ENCODE results near the gene MYBPC1. TPM values are rescaled to one million over a fixed set of nuclear protein-coding genes. Genes with fewer than 3 reads are reported as not detected.
"Not testable (repeated sequence)": the region's sequence is repeated elsewhere in the genome, so short reads cannot be mapped to it uniquely, and the experiment has no call there.

The MYBPC1 gene
- total and polyA plus RNA-seq, 2 donors from 2014 or later: not detected

DNA sequence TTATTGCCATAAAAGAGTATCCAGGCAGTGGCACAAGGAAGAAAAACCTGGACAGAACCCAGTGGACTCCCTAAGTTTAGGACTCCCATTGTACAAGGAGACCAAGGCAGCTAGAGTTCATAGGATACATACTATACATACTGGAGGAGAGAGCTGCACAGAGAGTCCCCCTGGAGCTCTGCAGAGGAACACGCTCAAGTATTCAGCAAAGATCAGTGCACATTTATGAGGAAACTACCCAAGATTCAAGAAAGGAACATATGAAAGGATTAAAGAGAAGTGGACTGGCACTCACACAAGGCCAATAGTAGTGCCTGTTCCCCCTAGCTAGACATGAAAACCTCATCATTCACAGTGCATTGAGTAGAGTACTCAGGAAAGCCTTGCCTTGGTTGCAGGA is 59.7 kb downstream of the MYBPC1 start:
- Histone ChIP-seq H3K9me3 (ENCODE audit: control insufficient read depth in 2 of 3, insufficient read depth in 1 of 3, low read length in 3 of 3) (no peaks in the 10 kb centered on the region), H3K27me3 (ENCODE audit: control insufficient read depth, insufficient read depth, low read length) (no peaks in the 10 kb centered on the region), H3K4me3 (ENCODE audit: low read length in 3 of 3) (no peak overlapping the region), H3K27ac (ENCODE audit: low read depth in 2 of 2, low read length in 2 of 2) (no peak overlapping the region), H3K9ac (ENCODE audit: low read length in 3 of 3) (no peak overlapping the region), H3K4me1 (ENCODE audit: control insufficient read depth in 2 of 3, insufficient read depth in 2 of 3, low read depth in 1 of 3, low read length in 3 of 3) (no peaks in the 10 kb centered on the region), H3K36me3 (ENCODE audit: control insufficient read depth in 2 of 3, insufficient read depth in 3 of 3, low read length in 3 of 3) (no peaks in the 10 kb centered on the region)
- intact Hi-C loops (cut with DNase I): no loop called here
- no peak for FAIRE-seq
- TF ChIP-seq, protein P1, sequence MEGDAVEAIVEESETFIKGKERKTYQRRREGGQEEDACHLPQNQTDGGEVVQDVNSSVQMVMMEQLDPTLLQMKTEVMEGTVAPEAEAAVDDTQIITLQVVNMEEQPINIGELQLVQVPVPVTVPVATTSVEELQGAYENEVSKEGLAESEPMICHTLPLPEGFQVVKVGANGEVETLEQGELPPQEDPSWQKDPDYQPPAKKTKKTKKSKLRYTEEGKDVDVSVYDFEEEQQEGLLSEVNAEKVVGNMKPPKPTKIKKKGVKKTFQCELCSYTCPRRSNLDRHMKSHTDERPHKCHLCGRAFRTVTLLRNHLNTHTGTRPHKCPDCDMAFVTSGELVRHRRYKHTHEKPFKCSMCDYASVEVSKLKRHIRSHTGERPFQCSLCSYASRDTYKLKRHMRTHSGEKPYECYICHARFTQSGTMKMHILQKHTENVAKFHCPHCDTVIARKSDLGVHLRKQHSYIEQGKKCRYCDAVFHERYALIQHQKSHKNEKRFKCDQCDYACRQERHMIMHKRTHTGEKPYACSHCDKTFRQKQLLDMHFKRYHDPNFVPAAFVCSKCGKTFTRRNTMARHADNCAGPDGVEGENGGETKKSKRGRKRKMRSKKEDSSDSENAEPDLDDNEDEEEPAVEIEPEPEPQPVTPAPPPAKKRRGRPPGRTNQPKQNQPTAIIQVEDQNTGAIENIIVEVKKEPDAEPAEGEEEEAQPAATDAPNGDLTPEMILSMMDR (IDR thresholded peaks at IDR 0.05; ENCODE audit: borderline replicate concordance, extremely low read depth, insufficient read depth): no peak
- no peak for DNase-seq

DNA sequence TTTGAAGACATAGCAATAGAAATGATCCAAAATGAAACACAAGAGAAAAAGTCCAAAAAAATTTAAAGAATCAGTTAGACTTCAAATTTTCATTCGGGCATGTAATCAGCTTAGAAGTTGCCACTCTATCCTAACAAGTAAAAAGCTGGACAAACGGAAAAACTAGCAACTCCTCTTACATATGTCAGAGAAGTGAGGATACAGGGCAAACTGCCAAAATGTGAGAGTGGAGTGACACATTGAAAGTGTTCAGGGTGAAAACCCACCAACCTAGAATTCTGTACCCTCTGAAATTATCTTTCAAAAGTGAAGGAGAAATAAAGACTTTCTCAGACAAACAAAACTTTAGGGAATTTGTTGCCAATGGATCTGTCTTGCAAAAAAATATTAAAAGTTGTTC is 60.6 kb downstream of the MYBPC1 start:
- Histone ChIP-seq H3K9me3 (ENCODE audit: control insufficient read depth in 2 of 3, insufficient read depth in 1 of 3, low read length in 3 of 3) (no peaks in the 10 kb centered on the region), H3K4me1 (ENCODE audit: control insufficient read depth in 2 of 3, insufficient read depth in 2 of 3, low read depth in 1 of 3, low read length in 3 of 3) (no peaks in the 10 kb centered on the region), H3K27me3 (ENCODE audit: control insufficient read depth, insufficient read depth, low read length) (no peaks in the 10 kb centered on the region), H3K27ac (ENCODE audit: low read depth in 2 of 2, low read length in 2 of 2) (no peak overlapping the region), H3K36me3 (ENCODE audit: control insufficient read depth in 2 of 3, insufficient read depth in 3 of 3, low read length in 3 of 3) (no peaks in the 10 kb centered on the region), H3K9ac (ENCODE audit: low read length in 3 of 3) (no peak overlapping the region), H3K4me3 (ENCODE audit: low read length in 3 of 3) (no peak overlapping the region)
- intact Hi-C loops (cut with DNase I): no loop called here
- TF ChIP-seq, protein P1 (IDR thresholded peaks at IDR 0.05; ENCODE audit: borderline replicate concordance, extremely low read depth, insufficient read depth): no peak
- no peak for DNase-seq
- FAIRE-seq: no peak

DNA sequence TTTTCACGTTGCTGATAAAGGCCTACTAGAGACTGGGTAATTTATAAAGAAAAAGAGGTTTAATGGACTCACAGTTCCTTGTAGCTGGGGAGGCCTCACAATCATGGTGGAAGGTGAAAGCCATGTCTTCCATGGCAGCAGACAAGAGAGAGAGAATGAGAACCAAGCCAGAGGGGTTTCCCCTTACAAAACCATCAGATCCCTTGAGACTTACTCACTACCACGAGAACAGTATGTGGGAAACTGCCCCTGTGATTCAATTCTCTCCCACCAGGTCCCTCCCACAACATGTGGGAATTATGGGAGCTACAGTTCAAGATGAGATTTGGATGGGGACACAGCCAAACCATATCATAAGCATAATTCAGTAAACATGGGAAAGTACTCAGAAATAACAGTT is 65.9 kb downstream of the MYBPC1 start:
- H3K4me3 ChIP-seq (ENCODE audit: low read length in 3 of 3); FAIRE-seq; H3K36me3 ChIP-seq (ENCODE audit: control insufficient read depth in 2 of 3, insufficient read depth in 3 of 3, low read length in 3 of 3); H3K9ac ChIP-seq (ENCODE audit: low read length in 3 of 3); H3K4me1 ChIP-seq (ENCODE audit: control insufficient read depth in 2 of 3, insufficient read depth in 2 of 3, low read depth in 1 of 3, low read length in 3 of 3); DNase-seq; intact Hi-C loops (cut with DNase I); H3K27me3 ChIP-seq (ENCODE audit: control insufficient read depth, insufficient read depth, low read length); H3K27ac ChIP-seq (ENCODE audit: low read depth in 2 of 2, low read length in 2 of 2); H3K9me3 ChIP-seq (ENCODE audit: control insufficient read depth in 2 of 3, insufficient read depth in 1 of 3, low read length in 3 of 3): not testable (repeated sequence)

DNA sequence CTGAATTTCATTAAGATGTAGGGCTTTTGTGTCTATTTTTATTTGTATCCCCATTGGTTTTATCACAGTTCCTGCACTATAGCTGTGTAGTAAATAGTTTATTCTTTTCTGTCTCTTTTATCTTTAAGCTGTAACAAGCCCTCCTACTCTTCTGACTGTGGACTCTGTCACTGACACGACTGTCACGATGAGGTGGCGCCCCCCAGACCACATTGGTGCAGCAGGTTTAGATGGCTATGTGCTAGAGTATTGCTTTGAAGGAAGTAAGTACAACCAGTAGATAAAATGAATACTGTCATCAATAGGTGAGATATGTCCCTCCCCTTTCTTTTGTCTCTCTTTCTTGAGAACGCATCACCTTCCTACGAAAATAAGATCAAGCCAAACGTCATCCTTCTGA is 68.5 kb downstream of the MYBPC1 start:
- FAIRE-seq (no peak), DNase-seq (no peak)
- intact Hi-C loops (cut with DNase I): no loop called here
- H3K27ac ChIP-seq (ENCODE audit: low read depth in 2 of 2, low read length in 2 of 2): no peak overlapping the region
- no peak overlapping the region for H3K4me3 ChIP-seq (ENCODE audit: low read length in 3 of 3)
- H3K9ac ChIP-seq (ENCODE audit: low read length in 3 of 3): no peak overlapping the region
- H3K36me3 ChIP-seq (ENCODE audit: control insufficient read depth in 2 of 3, insufficient read depth in 3 of 3, low read length in 3 of 3): no peaks in the 10 kb centered on the region
- H3K9me3 ChIP-seq (ENCODE audit: control insufficient read depth in 2 of 3, insufficient read depth in 1 of 3, low read length in 3 of 3): no peaks in the 10 kb centered on the region
- no peaks in the 10 kb centered on the region for H3K4me1 ChIP-seq (ENCODE audit: control insufficient read depth in 2 of 3, insufficient read depth in 2 of 3, low read depth in 1 of 3, low read length in 3 of 3)
- H3K27me3 ChIP-seq (ENCODE audit: control insufficient read depth, insufficient read depth, low read length): no peaks in the 10 kb centered on the region
- TF ChIP-seq, protein P1 (IDR thresholded peaks at IDR 0.05; ENCODE audit: borderline replicate concordance, extremely low read depth, insufficient read depth): no peak
